ENCODE measurements around the gene TAF1B.

- TF ChIP-seq CTCF (IDR thresholded peaks at IDR 0.05; ENCODE audit: low read length) (no peak), EZH2 (IDR thresholded peaks at IDR 0.05; ENCODE audit: borderline replicate concordance, low read length) (no peak)
Observed at GRCh38 chr2:9831670-9832069, 11.6 kb upstream of the TAF1B start.

Measured in OCI-LY1 (cell line).